Neural cell (in vitro differentiated cells): Measurements from ENCODE around the gene IFRD2. TPM values are rescaled to one million over a fixed set of nuclear protein-coding genes. Genes with fewer than 3 reads are reported as not detected.

ENCODE experiments used
- H2AFZ ChIP-seq: fragments of 200-600, 300-800 bp; sonication (generic), shearing (Covaris generic); 2 replicates; pipeline ENCODE4 v1.6.0; 2014; ENCODE audit warnings: low read depth, mild to moderate bottlenecking, antibody characterized with exemption, low read length, moderate library complexity
- H3F3A ChIP-seq: fragments of 200-600 bp; shearing (Covaris generic); 2 replicates; pipeline ENCODE4 v1.6.1; 2016; ENCODE audit warnings: mild to moderate bottlenecking, moderate library complexity, mixed read lengths, antibody characterized with exemption, low read length; ENCODE audit not compliant: insufficient read depth, poor library complexity, severe bottlenecking
- H3K27ac ChIP-seq: fragments of 200-600, 300-800 bp; sonication (generic), shearing (Covaris generic); 2 replicates; pipeline ENCODE4 v1.5.1; 2014; ENCODE audit warnings: mild to moderate bottlenecking, low read length, moderate library complexity
- H3K27me3 ChIP-seq: fragments of 300-800, 200-600 bp; sonication (generic), shearing (Covaris generic); 2 replicates; pipeline ENCODE4 v1.6.0; 2014; ENCODE audit warnings: mild to moderate bottlenecking, low read depth, low read length, moderate library complexity; ENCODE audit not compliant: insufficient read depth
- H3K36me3 ChIP-seq: fragments of 300-800, 200-600 bp; sonication (generic), shearing (Covaris generic); 2 replicates; pipeline ENCODE4 v1.5.1; 2014; ENCODE audit warnings: mild to moderate bottlenecking, antibody characterized with exemption, low read length, moderate library complexity; ENCODE audit not compliant: insufficient read depth
- H3K4me2 ChIP-seq: fragments of 300-800, 200-600 bp; sonication (generic), shearing (Covaris generic); 2 replicates; pipeline ENCODE4 v1.6.0; 2014; ENCODE audit warnings: mild to moderate bottlenecking, low read length
- H3K4me3 ChIP-seq: fragments of 300-800, 200-600 bp; sonication (generic), shearing (Covaris generic); 2 replicates; pipeline ENCODE4 v1.5.1; 2014; ENCODE audit warnings: mild to moderate bottlenecking, low read length, moderate library complexity
- H3K79me2 ChIP-seq: fragments of 200-600 bp; shearing (Covaris generic); replicated peaks from 2 replicates; pipeline ENCODE4 v1.6.0; 2014; ENCODE audit warnings: mild to moderate bottlenecking, low read length, moderate library complexity; ENCODE audit not compliant: insufficient read depth
- H3K9ac ChIP-seq: fragments of 300-800, 200-600 bp; sonication (generic), shearing (Covaris generic); 2 replicates; pipeline ENCODE4 v1.6.1; 2016; ENCODE audit warnings: mild to moderate bottlenecking, low read length, mixed read lengths
- H3K9me2 ChIP-seq: fragments of 200-600 bp; shearing (Covaris generic); 2 replicates; pipeline ENCODE4 v1.6.1; 2016; ENCODE audit warnings: mild to moderate bottlenecking, low read length, mixed read lengths; ENCODE audit not compliant: insufficient read depth
- H3K9me3 ChIP-seq: fragments of 200-600, 300-800 bp; sonication (generic), shearing (Covaris generic); 2 replicates; pipeline ENCODE4 v1.6.1; 2016; ENCODE audit warnings: mild to moderate bottlenecking, mixed run types, low read length, moderate library complexity, mixed read lengths
- H4K20me1 ChIP-seq: fragments of 200-600 bp; shearing (Covaris generic); 2 replicates; pipeline ENCODE4 v1.6.1; 2016; ENCODE audit warnings: mild to moderate bottlenecking, mixed run types; ENCODE audit not compliant: insufficient read depth
- CTCF ChIP-seq: fragments of 450-650 bp; IDR thresholded peaks from 2 replicates; pipeline ENCODE4 v1.5.1; 2014; ENCODE audit warnings: antibody characterized with exemption, mild to moderate bottlenecking, moderate library complexity; ENCODE audit not compliant: poor library complexity, severe bottlenecking
- EP300 ChIP-seq: fragments of 450-650 bp; conservative IDR thresholded peaks from 2 replicates; pipeline ENCODE4 v1.6.1; 2014; ENCODE audit warnings: antibody characterized with exemption, mild to moderate bottlenecking, moderate library complexity; ENCODE audit not compliant: poor library complexity, severe bottlenecking
- EZH2 ChIP-seq: fragments of 200-600, 300-800 bp; shearing (Covaris generic), sonication (generic); IDR thresholded peaks from 2 replicates; pipeline ENCODE4 v1.6.1; 2014; ENCODE audit warnings: antibody characterized with exemption, low read length, borderline replicate concordance, mild to moderate bottlenecking; ENCODE audit not compliant: insufficient read depth, poor library complexity, severe bottlenecking
- MXI1 ChIP-seq: fragments of 450-650 bp; conservative IDR thresholded peaks from 2 replicates; pipeline ENCODE4 v1.6.1; 2014; ENCODE audit warnings: antibody characterized with exemption, mild to moderate bottlenecking; ENCODE audit not compliant: poor library complexity, severe bottlenecking
- POLR2AphosphoS5 ChIP-seq: IDR thresholded peaks from 2 replicates; pipeline ENCODE4 v1.6.1; 2012
- RAD21 ChIP-seq: fragments of 450-650 bp; conservative IDR thresholded peaks from 2 replicates; pipeline ENCODE4 v1.6.1; 2014; ENCODE audit warnings: antibody characterized with exemption, mild to moderate bottlenecking, moderate library complexity
- REST ChIP-seq: IDR thresholded peaks from 2 replicates; pipeline ENCODE4 v1.6.1; 2012; ENCODE audit warnings: borderline replicate concordance
- SMC3 ChIP-seq: fragments of 450-650 bp; conservative IDR thresholded peaks from 2 replicates; pipeline ENCODE4 v1.6.1; 2014; ENCODE audit warnings: antibody characterized with exemption, mild to moderate bottlenecking, moderate library complexity; ENCODE audit not compliant: poor library complexity
- TAF1 ChIP-seq: IDR thresholded peaks from 2 replicates; pipeline ENCODE4 v1.6.1; 2012; ENCODE audit warnings: low read depth
- polyA plus RNA-seq: library from polyadenylated mRNA; depleted of rRNA; stranded (reverse); fragments of >200 nt; gene quantifications from 2 replicates; pipeline ENCODE4 v1.2.3, GENCODE V29; 2014

IFRD2 gene
- polyA plus RNA-seq, 1 donor from 2014 or later, result 41.8 TPM

- Histone ChIP-seq H3K36me3 (no peaks in the 10 kb centered on the region), H3K27me3 (no peaks in the 10 kb centered on the region), H3K9ac (no peak overlapping the region), H3K79me2 (peaks cover 32% of the 10 kb centered on the region), H3K4me2 (no peak overlapping the region), H2AFZ (no peak overlapping the region), H4K20me1 (no peaks in the 10 kb centered on the region), H3K27ac (no peak overlapping the region), H3K9me2 (no peaks in the 10 kb centered on the region), H3K4me3 (no peak overlapping the region), H3K9me3 (no peaks in the 10 kb centered on the region), H3F3A (no peaks in the 10 kb centered on the region)
- TF ChIP-seq EZH2, result no peak
- no peak for TF ChIP-seq TAF1
- TF ChIP-seq EP300, result no peak
Measured at GRCh38 chr3:50331364-50331907, 39.2 kb upstream of the IFRD2 start.

- Histone ChIP-seq H3K9ac (no peak overlapping the region), H3K27me3 (no peaks in the 10 kb centered on the region), H3K9me3 (no peaks in the 10 kb centered on the region), H3F3A (no peaks in the 10 kb centered on the region), H2AFZ (no peak overlapping the region), H3K79me2 (peaks cover 21% of the 10 kb centered on the region), H3K4me3 (no peak overlapping the region), H3K27ac (no peak overlapping the region), H3K9me2 (no peaks in the 10 kb centered on the region), H3K36me3 (no peaks in the 10 kb centered on the region), H3K4me2 (no peak overlapping the region), H4K20me1 (no peaks in the 10 kb centered on the region)
- TF ChIP-seq CTCF, result no peak
- no peak for TF ChIP-seq TAF1
- no peak for TF ChIP-seq POLR2AphosphoS5
- no peak for TF ChIP-seq EP300
- TF ChIP-seq MXI1, result no peak
- TF ChIP-seq SMC3, result no peak
- TF ChIP-seq REST, result no peak
- no peak for TF ChIP-seq EZH2
- no peak for TF ChIP-seq RAD21
Measured at GRCh38 chr3:50330330-50330729, 38.1 kb upstream of the IFRD2 start.
